Endothelial cell (in vitro differentiated cells): ENCODE measurements around the gene NAV3. TPM values are rescaled to one million over a fixed set of nuclear protein-coding genes. Genes with fewer than 3 reads are reported as not detected.

Source experiments
- DNase-seq: peaks from one replicate; pipeline ENCODE4 v3.0.0; 2021; ENCODE audit warnings: low spot score
- H3K27ac Mint-ChIP-seq: one replicate; pipeline ENCODE4 v1.8.0; 2021; ENCODE audit warnings: mixed read lengths, inconsistent platforms; ENCODE audit not compliant: unreplicated experiment
- H3K27me3 Mint-ChIP-seq: one replicate; pipeline ENCODE4 v1.8.0; 2021; ENCODE audit warnings: mild to moderate bottlenecking, moderate library complexity, mixed read lengths, inconsistent platforms; ENCODE audit not compliant: unreplicated experiment
- H3K36me3 Mint-ChIP-seq: one replicate; pipeline ENCODE4 v1.8.0; 2021; ENCODE audit warnings: mild to moderate bottlenecking, low read depth, mixed read lengths, inconsistent platforms; ENCODE audit not compliant: unreplicated experiment
- H3K4me1 Mint-ChIP-seq: one replicate; pipeline ENCODE4 v1.8.0; 2021; ENCODE audit warnings: mild to moderate bottlenecking, mixed read lengths, inconsistent platforms; ENCODE audit not compliant: unreplicated experiment
- H3K4me3 Mint-ChIP-seq: one replicate; pipeline ENCODE4 v1.8.0; 2021; ENCODE audit warnings: mild to moderate bottlenecking, mixed read lengths, inconsistent platforms; ENCODE audit not compliant: unreplicated experiment
- H3K9me3 Mint-ChIP-seq: one replicate; pipeline ENCODE4 v1.8.0; 2021; ENCODE audit warnings: mixed read lengths, inconsistent platforms; ENCODE audit not compliant: unreplicated experiment
- total RNA-seq: library from RNA; stranded (reverse); fragmentation: NEBNext Ultra II Directional; extraction: Animal tissue kit (Norgen Biotek cat#: 25700); gene quantifications from one replicate; pipeline ENCODE4 v1.2.1, GENCODE V29; 2021; ENCODE audit not compliant: unreplicated experiment
- TF ChIP-seq, protein P1 (sequence below): fragments of 200-600 bp; sonication (generic); IDR thresholded peaks from one replicate; pipeline ENCODE4 v1.5.0; 2021; ENCODE audit warnings: antibody characterized with exemption; ENCODE audit not compliant: unreplicated experiment

Gene NAV3
- total RNA-seq, 1 donor from 2014 or later, result 20.3 TPM

DNA sequence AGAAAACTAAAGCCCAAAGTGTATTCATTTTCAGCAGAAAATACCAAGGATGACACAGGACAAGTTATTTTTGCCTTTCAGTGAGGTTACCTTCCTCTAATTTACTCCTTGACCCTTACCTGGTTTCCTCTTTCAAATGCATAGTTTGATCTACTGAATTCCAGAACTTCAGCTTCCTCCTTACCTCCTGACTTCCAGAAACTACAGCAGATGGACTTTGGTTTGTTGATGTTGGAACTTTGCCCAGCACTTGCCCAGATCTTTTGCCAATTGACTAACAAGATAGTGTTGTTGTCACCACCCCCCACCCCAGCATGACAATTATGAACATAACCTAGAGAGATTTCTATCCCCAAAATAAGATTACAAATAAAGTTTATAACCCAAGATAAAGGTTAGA is 63.2 kb downstream of the NAV3 start:
- peaks cover 8% of the 10 kb centered on the region for H3K4me1 Mint-ChIP-seq
- TF ChIP-seq, protein P1, sequence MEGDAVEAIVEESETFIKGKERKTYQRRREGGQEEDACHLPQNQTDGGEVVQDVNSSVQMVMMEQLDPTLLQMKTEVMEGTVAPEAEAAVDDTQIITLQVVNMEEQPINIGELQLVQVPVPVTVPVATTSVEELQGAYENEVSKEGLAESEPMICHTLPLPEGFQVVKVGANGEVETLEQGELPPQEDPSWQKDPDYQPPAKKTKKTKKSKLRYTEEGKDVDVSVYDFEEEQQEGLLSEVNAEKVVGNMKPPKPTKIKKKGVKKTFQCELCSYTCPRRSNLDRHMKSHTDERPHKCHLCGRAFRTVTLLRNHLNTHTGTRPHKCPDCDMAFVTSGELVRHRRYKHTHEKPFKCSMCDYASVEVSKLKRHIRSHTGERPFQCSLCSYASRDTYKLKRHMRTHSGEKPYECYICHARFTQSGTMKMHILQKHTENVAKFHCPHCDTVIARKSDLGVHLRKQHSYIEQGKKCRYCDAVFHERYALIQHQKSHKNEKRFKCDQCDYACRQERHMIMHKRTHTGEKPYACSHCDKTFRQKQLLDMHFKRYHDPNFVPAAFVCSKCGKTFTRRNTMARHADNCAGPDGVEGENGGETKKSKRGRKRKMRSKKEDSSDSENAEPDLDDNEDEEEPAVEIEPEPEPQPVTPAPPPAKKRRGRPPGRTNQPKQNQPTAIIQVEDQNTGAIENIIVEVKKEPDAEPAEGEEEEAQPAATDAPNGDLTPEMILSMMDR, result no peak
- H3K9me3 Mint-ChIP-seq, result no peaks in the 10 kb centered on the region
- H3K27ac Mint-ChIP-seq, result no peak overlapping the region
- H3K36me3 Mint-ChIP-seq, result no peaks in the 10 kb centered on the region
- H3K4me3 Mint-ChIP-seq, result no peak overlapping the region
- H3K27me3 Mint-ChIP-seq, result no peaks in the 10 kb centered on the region
- no peak for DNase-seq

GRCh38 chr12:77894556-77894955 is 63.9 kb downstream of the NAV3 start:
- TF ChIP-seq, protein P1, result no peak
- no peaks in the 10 kb centered on the region for H3K36me3 Mint-ChIP-seq
- H3K27ac Mint-ChIP-seq, result no peak overlapping the region
- DNase-seq, result no peak
- no peaks in the 10 kb centered on the region for H3K27me3 Mint-ChIP-seq
- peaks cover 8% of the 10 kb centered on the region for H3K4me1 Mint-ChIP-seq
- H3K4me3 Mint-ChIP-seq, result no peak overlapping the region
- no peaks in the 10 kb centered on the region for H3K9me3 Mint-ChIP-seq

GRCh38 chr12:77895699-77896098 is 65.0 kb downstream of the NAV3 start:
- Mint-ChIP-seq H3K9me3 (no peaks in the 10 kb centered on the region), H3K27ac (no peak overlapping the region), H3K36me3 (no peaks in the 10 kb centered on the region), H3K27me3 (no peaks in the 10 kb centered on the region), H3K4me3 (no peak overlapping the region), H3K4me1 (peaks cover 8% of the 10 kb centered on the region)
- no peak for DNase-seq
- TF ChIP-seq, protein P1, result no peak

DNA sequence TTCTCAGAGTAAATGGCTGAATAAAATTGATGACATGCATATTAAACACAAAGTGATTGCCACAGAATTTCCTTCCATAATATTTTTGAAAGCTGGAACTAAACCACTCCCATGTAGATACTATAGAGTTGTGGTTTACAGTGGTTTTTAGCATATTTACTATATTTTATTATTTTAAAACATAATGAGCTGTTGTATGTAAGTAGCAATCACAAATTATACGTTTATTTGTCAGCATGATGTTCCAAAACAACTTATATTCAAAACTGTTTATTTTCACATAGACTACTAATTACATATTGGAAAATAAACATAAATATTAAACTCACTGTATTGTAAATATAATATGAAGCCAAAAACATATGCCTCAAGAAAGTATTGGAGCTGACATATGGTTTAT is 77.2 kb downstream of the NAV3 start:
- Mint-ChIP-seq H3K27ac (no peak overlapping the region), H3K9me3 (no peaks in the 10 kb centered on the region), H3K4me1 (no peaks in the 10 kb centered on the region), H3K27me3 (no peaks in the 10 kb centered on the region), H3K36me3 (no peaks in the 10 kb centered on the region), H3K4me3 (no peak overlapping the region)
- TF ChIP-seq, protein P1, result no peak
- no peak for DNase-seq

DNA sequence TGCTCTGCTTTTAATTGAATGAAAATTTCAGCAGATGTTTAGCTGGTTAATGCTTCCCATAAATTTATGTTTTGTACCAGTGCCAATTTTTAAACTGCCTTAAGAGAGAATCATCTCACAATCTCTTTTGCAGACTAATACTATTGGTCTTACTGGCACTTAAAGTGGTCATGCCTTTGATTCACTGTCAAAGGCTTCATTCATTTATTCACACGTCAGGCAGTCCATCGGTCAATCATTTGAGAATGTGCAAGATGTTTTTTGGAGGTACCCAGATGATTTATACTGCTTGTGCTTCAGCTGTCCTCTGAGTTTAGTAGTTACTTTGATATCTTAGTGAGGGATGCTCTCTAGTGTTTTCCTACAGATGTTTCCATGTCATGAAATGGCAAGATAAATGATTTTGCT is 83.4 kb downstream of the NAV3 start:
- TF ChIP-seq, protein P1, result no peak
- Mint-ChIP-seq H3K9me3 (no peaks in the 10 kb centered on the region), H3K4me1 (peaks cover 2% of the 10 kb centered on the region), H3K4me3 (no peak overlapping the region), H3K36me3 (no peaks in the 10 kb centered on the region), H3K27me3 (no peaks in the 10 kb centered on the region), H3K27ac (no peak overlapping the region)
- DNase-seq, result no peak
